ENCODE results near the gene CLCN4.

Gene CLCN4

DNA sequence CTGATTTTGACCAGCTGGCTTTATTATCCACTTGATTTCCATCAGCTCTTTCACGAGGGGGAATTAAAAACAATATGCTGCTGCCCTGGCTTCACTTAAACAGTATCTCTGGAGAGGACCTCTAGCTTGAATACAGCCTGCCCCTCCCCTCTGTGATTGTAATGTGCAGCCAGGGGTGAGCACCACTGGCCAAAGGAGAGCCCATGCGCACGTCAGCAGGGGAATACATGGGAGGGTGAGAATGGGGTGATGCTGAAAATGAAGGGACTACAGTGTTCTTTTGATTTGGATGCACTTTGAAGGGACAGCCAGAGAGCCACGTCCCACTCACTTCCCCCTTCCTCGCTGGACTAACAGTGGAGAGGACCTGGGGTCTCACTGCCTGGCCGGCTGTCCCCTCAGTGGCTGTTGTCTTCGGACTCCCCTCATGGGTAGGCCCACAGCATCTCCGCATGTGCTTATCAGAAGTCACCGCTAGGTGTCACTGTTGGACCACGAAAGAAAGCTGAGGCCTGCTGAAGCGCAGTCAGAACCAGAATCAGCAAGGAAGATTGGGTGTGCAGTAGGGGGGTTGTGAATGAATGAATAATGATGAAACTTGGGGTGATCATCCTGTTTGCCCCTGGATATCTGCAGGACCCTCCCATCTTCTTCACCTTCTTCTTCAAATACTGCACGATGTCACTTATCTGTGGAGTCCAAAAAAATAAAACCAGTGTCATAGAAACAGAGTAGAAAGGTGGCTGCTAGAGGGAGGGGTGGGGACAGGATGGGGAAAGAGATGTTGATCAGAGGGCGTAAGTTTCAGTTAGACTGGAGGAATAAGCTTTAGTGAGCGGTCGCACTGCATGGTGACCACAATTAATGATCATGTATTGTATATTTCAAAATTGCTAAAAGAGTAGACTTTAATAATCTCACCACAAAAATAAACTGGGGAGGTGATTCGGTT lies 32.8 kb downstream of the CLCN4 start:
- DNase-seq (ENCODE audit: insufficient read length, low spot score) (peak; percentile 70), FAIRE-seq (peak; percentile 36)

DNA sequence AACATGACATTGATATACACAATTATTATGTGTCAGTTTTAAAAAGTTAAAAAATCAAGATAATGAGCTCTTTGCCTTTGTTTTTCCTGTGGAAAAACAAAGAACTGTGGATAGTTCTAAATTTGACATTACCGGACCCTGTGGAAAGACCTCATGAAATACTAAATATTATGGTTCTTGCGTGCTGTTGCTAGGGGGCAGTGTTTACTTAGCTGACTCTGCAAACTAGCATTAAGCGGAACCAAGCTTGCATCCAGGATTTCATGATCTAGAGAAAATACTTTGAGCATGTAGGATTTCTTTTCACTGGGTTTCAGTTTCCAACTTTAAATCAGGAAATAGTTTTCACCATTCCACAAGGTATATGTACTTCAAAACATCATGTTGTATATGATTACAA lies 33.6 kb downstream of the CLCN4 start:
- DNase-seq (ENCODE audit: insufficient read length, low spot score) (peak; percentile 53), FAIRE-seq (no peak)

DNA sequence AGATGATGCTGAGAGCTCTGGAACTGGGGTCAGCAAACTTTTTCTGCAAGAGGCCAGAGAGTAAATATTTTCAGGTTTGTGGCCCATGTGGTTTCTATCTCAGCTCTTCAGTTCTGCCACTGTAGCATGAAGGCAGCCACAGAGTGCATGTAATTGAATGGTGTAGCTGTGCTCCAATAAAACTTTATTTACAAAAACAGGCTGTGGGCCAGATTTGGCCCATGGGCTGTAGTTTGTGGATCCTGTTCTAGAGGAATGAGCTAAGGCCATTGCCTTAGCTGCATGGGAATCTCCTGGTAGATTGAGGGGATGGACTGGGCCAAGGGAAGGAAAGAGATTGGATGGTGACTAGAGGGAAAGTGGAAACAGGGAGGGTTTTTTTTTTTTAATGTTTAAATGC lies 36.8 kb downstream of the CLCN4 start:
- DNase-seq (ENCODE audit: insufficient read length, low spot score) (no peak), FAIRE-seq (no peak)

DNA sequence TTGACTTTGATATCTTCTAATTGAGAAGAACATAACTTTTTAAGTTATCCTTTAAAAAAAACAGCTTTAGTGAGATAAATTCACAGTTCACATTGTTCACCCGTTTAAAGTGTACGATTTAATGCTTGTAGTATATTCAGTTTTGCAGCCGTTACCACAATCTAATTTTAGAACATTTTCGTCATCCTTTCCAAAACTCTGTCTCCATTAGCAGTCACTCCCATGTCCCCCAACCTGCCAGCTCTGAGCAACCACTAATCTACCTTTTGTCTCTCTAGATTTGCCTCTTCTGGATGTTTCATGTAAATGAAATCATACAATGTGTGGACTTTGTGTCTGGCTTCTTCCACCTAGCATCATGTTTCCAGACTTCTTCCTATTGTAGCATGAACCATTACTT lies 38.6 kb downstream of the CLCN4 start:
- DNase-seq (ENCODE audit: insufficient read length, low spot score) (no peak), FAIRE-seq (no peak)

DNA sequence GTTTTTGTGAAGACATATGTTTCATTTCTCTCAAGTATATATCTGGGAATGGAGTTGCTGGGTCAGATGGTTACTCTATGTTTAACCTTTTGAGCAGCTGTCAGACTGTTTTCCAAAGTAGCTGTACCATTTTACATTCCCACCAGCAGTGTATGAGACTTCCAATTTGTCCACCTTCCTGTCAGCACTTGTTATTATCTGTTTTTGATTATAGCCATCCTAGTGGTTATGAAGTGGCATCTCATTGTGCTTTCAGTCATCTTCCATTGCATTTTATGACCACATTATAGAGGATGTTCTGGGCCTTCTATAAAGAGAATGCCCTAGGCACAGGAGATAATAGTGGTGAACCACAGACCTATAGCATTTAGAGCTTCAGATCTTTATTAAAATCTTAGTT lies 39.2 kb downstream of the CLCN4 start:
- no peak for DNase-seq (ENCODE audit: insufficient read length, low spot score)
- no peak for FAIRE-seq

DNA sequence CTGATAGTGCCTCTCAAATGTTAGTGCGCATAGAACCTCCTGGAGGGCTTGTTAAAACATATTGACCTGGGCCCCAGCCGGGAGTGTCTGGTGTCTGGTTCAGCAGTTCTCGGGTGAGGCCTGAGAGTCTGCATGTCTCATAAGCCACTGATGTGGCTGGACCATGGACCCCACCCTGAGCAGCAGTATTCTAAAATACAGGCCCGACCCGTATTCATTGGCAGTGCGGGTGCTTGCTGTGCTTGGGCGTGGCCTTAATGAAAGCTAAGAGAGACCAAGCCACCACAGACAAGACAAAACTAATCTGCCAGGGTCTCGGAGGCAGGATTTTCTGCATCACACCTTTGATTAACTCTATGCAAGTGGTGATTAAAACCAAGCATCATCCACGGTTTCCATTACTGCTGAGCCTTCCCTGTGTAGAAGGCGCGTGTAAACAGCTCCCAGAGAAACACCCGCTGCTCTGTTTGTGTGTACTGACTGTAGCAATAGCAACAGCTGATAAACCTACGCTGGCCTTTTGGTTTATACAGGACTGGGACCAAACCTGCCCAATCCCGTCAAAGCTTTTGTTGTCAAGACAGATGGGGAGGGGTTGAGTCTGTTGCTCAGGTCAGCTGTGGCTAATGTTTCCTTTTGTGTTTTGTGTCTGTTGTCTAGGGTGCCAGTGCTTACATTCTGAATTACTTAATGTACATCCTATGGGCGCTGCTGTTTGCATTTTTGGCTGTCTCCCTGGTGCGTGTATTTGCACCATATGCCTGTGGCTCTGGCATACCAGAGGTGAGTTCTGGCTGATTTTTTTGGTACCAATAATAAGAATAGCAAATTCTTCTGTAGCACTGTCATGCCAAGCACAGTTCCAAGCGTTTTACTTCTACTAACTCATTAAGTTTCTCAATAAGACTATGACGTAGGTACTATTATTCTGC lies 40.8 kb downstream of the CLCN4 start:
- DNase-seq (ENCODE audit: insufficient read length, low spot score) (no peak), FAIRE-seq (no peak)

DNA sequence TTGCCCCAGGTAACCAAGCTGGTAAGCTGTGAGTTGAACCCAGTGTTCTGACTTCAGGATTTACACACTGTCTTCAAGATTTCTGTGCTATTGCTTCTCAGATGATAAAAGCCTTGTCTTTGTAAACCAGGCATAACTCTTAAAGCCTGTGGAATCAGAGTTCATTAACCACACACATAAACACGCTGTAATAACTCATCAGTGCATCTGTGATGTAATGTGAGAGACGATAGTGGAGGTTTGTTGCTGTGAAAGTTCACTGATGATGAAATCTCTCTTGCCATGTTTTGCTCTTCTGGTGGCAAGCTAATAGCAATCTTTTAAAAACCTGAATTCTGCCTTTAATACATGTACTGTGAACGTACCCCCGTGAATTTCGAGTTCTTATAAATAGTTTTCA lies 41.5 kb downstream of the CLCN4 start:
- FAIRE-seq, result no peak

DNA sequence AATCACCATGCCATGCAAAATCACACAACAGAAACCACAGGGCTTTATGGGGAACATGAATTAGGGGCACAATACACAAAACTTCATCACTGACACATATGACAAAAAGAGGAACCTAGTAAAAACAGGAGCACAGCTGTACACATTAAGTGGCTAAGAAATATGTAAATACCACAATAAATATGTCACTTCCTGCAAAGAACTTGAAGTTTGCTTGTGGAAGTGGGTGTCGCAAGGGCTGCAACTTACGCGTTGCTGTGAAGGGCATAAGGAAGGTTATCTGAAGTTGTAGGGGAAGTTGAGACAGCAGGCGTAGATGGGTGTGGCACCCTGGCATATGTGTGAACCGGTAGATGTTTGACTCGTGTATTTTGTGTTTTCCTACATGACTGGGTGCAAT lies 42.4 kb downstream of the CLCN4 start:
- DNase-seq (ENCODE audit: insufficient read length, low spot score), result no peak
- FAIRE-seq, result no peak

More for the DNA sequence above, 41.5 kb downstream of the CLCN4 start:
- no peak for DNase-seq (ENCODE audit: insufficient read length, low spot score)

DNA sequence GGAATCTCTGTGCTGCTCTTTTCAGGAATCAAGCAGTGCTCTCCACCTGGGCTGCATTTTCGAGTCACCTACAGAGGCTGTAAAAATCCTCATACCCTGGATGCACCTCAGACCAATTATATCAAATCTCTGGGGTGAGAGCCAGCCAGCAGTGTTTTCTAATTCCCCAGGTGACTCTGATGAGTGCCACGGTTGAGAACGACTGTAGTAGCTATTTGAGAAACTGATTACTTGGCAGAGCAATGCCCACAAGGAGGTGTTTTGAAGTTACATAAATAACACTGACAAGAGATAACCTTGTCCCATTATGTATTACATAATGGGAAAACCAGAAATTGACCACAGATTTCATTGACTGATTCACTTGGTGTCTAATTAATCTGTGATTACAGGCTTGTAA lies 46.8 kb downstream of the CLCN4 start:
- no peak for FAIRE-seq
- no peak for DNase-seq (ENCODE audit: insufficient read length, low spot score)

DNA sequence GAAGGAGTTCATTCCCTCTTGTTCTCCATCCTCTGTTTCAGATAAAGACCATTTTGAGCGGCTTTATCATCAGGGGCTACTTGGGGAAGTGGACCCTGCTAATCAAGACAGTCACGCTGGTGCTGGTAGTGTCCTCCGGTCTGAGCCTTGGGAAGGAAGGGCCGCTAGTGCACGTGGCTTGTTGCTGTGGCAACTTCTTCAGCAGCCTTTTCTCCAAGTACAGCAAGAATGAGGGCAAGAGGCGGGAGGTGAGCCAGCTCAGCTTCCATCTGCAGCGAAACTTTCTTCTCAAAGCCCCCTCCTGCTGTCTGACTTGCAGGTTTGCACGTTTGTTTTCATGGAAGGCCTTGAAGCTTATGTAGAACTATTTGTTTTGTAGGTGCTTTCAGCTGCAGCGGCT lies 49.5 kb downstream of the CLCN4 start:
- FAIRE-seq (no peak), DNase-seq (ENCODE audit: insufficient read length, low spot score) (no peak)

DNA sequence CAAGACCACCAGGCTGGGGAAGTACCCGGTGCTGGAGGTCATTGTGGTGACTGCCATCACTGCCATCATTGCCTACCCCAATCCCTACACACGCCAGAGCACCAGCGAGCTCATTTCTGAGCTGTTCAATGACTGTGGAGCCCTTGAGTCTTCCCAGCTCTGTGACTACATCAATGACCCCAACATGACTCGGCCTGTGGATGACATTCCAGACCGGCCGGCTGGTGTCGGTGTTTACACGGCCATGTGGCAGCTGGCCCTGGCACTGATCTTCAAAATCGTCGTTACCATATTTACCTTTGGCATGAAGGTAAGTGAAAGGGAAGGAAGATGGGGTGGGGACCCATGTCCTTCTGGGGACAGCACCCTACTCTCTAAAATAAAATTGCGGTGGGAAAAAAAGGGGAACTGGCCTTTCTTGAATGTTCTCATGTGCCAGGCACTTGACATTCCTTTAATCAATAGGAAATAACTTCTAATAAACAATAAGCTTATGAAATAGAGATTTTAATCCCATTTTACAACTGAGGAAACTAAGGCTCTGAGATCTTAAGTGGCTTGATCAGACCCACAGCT lies 51.6 kb downstream of the CLCN4 start:
- DNase-seq (ENCODE audit: insufficient read length, low spot score) (no peak), FAIRE-seq (no peak)

DNA sequence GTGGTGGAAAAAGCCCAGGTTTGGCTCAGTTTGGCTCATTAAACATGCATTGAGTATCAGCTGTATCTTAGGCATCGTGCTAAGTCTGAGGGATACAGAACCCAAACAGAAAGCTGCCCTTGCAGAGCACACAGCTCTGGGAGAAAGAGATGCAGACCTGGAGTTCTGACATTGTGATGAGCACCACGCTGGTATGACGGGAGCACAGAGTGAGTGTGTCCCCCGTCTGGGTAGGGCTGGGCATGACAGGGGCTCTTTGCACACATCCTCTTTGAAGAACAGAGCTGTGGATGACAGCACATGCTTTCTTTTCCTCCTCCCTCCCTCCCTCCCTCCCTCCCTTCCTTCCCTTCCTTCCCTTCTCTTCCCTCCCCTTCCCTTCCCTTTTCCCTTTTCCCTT lies 52.2 kb downstream of the CLCN4 start:
- DNase-seq (ENCODE audit: insufficient read length, low spot score) (no peak), FAIRE-seq (no peak)

DNA sequence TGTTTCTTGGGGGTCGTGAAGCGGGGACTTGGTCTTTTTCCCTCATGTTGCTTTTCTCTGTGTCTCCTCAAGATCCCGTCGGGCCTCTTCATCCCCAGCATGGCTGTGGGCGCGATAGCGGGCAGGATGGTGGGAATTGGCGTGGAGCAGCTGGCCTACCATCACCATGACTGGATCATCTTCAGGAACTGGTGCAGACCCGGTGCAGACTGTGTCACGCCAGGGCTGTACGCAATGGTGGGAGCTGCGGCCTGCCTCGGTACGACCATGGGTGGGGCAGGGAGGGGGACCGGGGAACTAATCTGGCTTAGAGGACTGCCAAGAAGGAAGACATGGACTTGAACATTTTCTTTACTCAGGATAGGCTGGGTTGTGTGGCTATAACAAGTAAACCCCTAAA lies 55.6 kb downstream of the CLCN4 start:
- DNase-seq (ENCODE audit: insufficient read length, low spot score) (no peak), FAIRE-seq (no peak)

DNA sequence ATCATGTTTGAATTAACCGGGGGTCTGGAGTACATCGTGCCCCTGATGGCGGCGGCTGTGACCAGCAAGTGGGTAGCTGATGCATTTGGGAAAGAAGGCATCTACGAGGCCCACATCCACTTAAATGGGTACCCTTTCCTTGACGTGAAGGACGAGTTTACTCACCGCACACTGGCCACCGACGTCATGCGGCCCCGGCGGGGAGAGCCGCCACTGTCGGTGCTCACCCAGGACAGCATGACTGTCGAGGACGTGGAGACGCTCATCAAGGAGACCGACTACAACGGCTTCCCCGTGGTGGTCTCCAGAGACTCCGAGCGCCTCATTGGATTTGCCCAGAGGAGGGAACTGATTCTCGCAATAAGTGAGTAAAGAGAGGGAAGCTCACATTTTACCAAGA lies 56.9 kb downstream of the CLCN4 start:
- FAIRE-seq (no peak), DNase-seq (ENCODE audit: insufficient read length, low spot score) (no peak)

DNA sequence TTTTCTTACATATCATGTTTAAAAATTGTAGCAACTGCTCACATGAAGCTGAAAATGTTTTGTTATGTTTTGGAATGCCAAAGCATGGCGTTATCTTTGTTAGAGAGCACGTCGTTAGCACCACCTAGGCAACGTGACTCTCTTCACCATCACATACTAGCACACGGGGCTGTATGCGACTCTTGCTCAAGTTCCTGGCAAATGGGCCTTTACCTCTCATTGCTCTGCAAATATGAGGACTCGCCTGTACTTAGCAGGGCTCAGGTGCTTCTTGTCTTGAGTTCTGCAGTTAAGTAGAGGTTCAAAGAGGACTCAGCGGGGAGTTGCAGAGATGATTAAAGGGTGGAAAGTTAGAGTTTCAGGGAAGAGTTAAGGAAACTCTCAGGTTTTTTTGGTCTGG lies 59.4 kb downstream of the CLCN4 start:
- FAIRE-seq (no peak), DNase-seq (ENCODE audit: insufficient read length, low spot score) (no peak)

DNA sequence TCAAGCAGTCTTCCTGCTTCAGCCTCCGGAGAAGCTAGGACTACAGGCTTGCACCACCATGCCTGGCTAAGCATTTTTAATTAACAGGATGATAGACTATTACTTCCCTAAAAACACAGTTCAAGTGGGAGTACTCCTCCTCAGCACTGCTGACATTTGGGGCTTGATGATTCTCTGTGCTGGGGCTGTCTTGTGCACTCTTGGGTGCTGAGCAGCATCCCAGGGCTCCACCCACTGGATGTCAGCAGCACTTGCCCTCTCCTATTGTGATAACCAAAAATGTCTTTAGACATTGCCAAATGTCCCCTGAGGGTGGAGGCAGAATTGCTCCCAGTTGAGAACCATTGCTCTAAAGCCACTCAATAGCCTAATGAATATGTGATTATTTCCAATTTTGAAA lies 60.4 kb downstream of the CLCN4 start:
- FAIRE-seq (no peak), DNase-seq (ENCODE audit: insufficient read length, low spot score) (no peak)

DNA sequence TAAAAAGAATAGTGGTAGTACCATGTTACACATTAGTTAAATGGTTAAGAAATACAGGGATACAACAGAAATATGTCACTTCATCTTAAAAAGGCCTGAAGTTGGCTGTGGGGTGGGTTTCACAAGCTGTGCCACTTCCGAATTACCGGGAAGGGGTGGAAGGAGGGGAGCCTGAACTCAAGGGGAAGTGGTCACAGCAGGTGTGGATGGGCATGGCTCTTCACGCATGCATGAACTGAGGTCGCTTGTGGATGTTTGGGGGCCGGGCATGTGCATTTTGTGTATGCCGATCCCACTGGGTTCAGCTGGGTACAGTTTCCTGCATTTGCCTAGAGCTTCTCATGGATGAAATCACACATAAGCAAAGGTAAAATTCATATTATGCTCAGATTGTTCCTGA lies 64.9 kb downstream of the CLCN4 start:
- DNase-seq (ENCODE audit: insufficient read length, low spot score) (no peak), FAIRE-seq (no peak)

DNA sequence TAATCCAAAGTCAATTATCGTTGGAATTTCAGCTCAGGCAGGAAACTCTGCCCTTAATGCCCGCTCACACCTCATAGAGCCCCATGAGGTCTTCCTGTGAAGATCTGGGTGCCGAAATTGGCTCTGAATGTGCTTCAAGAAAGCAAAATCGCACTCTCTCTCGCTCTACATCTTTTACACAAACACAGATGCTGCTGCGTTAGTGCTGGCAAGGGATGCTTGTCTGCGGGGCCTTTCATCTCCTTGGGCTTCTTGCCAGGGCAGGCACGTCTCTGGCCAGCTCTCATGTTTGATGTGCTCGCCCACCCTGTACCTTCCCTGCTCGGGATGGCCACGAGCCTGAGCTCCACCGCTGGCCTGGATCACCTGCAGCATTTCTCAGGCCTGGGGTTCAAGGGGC lies 66.5 kb downstream of the CLCN4 start:
- no peak for DNase-seq (ENCODE audit: insufficient read length, low spot score)
- FAIRE-seq, result no peak

DNA sequence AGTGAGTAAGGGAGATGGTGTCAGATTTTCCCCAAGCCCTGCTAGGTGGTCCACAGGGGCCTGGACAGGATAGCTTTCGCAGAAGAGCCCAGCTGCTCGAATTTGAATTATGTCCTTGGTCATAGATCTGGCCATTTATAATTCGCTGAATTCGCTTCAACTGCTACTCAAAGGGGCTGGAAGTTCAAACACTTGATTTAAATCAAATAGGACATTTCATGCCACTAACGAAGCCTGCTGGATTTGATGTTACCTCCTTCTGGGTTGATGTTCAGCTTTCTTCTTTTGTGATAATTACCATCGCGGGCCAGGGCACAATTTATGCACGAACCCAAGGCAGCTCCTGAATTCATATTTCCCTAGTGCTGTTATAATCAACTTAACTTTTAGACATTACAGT lies 67.0 kb downstream of the CLCN4 start:
- FAIRE-seq (no peak), DNase-seq (ENCODE audit: insufficient read length, low spot score) (no peak)

DNA sequence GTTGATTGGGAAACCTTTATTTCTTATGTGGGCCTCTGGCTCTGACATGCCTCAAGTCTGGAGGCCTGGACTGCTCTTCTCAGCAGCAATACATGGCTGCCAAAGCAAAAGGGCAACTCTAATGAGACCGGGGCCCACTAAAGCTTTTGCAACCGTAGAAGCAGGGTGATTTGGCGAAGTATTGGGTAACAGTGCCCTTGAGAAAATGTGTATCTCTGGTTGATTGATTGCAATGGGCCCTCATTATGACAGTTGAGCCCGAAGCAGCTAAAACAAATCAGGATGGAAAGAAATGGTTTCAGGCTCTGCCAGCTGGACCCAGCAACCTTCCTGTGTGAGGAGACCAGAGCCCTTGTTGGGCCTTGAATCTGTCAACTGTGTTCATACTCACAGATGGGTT lies 73.4 kb downstream of the CLCN4 start:
- FAIRE-seq (no peak), DNase-seq (ENCODE audit: insufficient read length, low spot score) (no peak)

DNA sequence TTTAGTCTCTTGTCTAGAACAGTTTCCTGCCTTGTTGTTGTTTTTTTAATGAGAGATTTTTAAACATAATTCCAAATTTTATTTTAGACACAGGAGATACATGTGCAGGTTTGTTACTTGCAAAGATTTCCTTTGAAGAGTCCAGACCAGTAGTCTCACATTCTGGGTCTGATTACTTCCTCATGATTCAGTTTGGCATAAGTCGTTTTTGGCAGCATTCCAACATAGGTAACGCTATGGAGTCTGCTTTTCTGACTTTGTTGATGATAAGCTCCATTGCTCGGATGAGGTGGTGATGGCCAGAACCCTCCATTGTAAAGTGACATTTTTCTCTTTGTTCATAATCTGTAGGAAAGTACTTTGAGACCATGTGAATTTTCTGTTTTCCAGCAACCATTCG lies 74.7 kb downstream of the CLCN4 start:
- no peak for DNase-seq (ENCODE audit: insufficient read length, low spot score)
- no peak for FAIRE-seq
